HG03342 (cell line): Measurements from ENCODE around the gene DNASE1L1.
A peak's percentile ranks its signal among the peaks of the same experiment; 100 is the strongest.

Source experiments
- ATAC-seq: cut with Tn5 transposase; IDR thresholded peaks from one replicate; pipeline ENCODE4 v1.9.1; 2021; ENCODE audit warnings: mild to moderate bottlenecking, moderate library complexity; ENCODE audit not compliant: unreplicated experiment

DNASE1L1 gene

DNA sequence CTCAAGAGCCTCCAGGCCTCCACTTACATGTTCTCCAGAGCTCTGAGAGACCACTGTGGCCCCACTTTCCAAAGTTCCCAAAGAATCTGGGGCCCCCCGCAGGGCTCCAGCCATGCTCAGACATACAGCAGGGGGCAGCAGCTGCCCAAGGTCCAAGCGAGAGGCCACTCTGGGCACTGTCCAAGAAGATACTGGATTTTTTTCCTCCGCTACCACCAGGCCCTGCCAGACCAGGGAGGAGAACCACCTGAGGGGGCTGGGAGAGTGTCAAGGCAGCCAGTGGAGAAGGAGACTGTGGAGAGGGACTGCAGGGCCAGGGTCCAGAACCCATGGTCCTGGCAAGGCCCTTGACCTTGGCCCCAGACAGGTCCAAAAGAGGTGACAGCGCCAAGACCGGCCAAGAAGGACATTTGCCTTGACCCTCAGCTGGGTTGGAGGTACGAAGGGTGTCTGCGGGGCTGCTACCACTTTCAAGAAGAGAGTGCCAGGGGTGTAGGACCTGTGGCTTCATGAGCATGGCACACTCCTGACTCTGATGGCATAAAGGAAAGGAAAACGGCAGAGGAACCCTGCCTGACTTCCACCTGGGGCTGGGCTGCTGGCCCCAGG, 24.7 kb downstream of the DNASE1L1 start:
- no peak for ATAC-seq

DNA sequence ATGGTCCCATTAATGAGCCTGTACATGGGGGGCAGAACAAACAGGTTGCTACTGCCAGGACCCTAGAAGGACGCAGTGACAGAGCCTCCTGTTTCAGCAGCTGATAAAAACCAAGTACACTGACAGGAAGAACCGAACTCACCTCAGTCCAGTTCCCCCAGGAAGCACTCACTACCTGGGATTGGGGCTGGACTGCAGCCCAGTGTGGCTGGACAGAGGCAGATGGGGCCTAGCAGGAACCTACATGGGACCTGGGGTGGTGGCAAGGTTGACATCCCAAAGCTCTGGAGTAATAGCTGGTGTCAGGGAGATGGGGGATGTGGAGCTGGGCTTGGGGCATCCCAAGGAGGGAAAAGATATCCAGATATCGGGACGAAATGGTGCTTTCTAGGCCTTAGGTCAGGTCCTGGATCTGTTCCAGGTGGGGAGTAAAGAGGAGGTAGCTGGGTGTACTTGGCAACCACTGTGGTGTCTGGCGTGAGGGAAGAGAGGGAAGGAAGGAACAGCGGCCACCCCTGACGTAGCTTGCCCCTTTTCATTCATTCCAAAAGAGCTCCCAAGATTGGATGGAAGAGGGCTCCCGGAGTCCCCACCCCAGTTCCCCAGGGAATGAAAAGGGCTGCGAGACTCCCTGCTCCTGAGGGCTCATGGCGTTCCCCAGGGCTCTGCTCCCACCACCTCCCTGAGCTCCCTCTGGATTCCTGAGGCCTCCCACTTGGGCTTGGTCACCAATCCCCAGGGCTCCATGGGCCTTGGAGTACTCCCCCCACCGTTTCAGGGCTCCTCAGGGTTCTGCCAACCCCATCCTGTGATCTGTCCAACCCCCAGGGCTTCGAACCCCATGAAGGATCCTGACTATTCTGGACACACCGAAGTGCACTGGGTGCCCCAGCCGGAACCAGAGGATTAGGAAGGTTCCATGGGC, 25.4 kb downstream of the DNASE1L1 start:
- ATAC-seq: no peak

DNA sequence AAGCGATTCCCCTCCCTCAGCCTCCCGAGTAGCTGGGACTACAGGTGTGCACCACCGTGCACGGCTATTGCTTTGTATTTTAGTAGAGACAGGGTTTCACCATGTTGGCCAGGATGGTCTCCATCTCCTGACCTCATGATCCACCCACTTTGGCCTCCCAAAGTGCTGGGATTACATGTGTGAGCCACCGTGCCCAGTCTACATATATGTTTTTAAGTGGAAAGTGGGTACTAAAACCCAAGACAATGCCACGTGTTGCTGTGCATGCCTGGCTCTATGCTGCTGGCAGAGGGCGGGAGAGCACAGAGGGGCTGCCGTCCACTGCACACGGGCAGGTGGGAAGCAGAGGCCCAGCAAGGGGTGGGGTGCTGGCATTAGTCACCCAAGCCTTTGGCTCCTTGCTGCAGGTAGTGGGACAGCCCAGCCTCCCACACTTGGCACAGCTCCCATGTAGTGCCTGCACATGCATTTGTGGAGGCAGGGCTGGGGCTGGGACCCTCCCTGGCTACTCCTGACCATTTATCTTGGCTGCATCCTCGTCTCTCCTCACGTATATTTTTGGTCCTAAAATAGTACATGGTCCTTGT, 26.5 kb downstream of the DNASE1L1 start:
- no peak for ATAC-seq

DNA sequence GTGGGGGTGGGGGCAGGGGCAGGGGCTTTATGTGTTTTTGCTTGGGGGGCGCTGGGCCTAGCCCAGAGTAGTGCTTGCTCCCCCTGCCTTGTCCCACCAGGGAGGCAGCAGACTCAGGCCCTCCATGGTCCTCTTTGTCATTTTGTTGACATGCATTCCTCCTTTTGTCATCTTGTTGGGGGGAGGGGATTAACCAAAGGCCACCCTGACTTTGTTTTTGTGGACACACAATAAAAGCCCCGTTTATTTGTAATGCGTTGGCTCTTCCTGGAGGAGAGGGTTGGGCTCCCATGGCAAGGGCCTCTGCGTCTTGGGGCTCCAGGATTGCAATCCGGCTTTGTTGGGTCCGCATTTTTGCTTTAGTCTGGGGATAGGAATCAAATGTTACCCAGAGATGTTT, 27.8 kb downstream of the DNASE1L1 start:
- no peak for ATAC-seq

DNA sequence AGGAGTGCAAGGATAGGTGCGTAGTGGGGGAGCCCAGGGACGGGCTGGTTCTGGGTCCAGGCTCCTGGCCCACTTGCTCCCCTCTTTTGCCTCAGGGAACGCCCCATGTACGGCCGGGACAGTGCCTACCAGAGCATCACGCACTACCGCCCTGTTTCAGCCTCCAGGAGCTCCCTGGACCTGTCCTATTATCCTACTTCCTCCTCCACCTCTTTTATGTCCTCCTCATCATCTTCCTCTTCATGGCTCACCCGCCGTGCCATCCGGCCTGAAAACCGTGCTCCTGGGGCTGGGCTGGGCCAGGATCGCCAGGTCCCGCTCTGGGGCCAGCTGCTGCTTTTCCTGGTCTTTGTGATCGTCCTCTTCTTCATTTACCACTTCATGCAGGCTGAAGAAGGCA, 28.3 kb downstream of the DNASE1L1 start:
- no peak for ATAC-seq

DNA sequence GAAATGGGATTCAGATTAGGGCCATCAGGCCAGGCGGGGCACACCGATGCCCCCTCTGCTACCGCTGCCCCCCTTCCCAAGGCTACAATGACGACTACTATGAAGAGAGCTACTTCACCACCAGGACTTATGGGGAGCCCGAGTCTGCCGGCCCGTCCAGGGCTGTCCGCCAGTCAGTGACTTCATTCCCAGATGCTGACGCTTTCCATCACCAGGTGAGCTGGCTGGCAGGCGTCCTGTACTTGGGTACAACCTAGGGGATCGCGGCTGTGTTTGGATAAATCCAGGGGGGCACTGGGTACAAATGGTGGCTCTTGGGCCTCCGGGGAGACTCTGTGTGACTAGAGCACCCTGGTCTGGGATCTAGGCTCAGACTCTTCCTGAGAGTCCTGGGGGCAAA, 28.9 kb downstream of the DNASE1L1 start:
- no peak for ATAC-seq

DNA sequence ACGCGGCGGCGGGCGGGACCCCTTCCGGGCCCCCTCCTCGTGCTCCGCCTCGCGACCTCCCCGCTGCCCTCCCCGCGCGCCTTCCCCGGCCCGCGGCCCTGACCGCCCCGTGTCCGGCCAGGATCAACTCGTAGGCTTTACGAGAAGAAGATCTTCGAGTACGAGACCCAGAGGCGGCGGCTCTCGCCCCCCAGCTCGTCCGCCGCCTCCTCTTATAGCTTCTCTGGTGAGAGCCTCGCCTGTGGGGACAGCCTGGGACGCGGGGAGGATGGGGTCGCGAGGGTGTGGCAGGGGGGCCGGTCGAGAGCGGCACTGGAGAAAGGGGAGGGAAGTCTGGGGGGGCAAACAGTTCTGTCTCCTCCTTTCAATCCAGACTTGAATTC, 29.5 kb downstream of the DNASE1L1 start:
- no peak for ATAC-seq

DNA sequence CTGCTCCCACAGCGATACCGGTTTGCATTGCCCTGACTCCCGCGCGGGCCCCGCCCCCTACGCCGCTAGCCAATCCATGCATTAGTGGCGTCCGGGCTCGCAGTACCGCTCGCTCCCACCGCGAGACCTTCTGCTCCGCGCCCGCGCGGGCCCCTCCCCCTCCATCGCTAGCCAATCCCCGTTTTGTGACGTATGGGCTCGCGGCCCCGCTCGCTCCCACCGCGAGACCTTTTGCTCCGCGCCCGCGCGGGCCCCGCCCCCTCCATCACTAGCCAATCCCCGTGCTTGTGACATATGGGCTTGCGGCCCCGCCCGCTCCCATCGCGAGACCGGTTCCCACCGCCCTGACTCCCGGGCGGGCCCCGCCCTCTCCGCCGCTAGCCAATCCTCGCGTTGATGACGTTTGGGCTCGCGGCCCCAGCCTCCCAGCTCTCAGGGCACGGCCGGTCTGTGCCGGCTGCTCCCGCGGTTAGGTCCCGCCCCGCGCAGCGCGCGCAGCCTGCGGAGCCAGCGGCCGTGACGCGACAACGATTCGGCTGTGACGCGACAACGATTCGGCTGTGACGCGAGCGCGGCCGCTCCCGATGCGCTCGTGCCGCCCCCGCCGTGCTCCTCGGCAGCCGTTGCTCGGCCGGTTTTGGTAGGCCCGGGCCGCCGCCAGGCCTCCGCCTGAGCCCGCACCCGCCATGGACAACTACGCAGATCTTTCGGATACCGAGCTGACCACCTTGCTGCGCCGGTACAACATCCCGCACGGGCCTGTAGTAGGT, 30.1 kb downstream of the DNASE1L1 start, which contains the start of gene EMD:
TSS of gene EMD (plus strand) at position 497 of the 770 bp plus-strand sequence. CDS start at position 687, 190 bp downstream.
- peak; percentile 81 for ATAC-seq

DNA sequence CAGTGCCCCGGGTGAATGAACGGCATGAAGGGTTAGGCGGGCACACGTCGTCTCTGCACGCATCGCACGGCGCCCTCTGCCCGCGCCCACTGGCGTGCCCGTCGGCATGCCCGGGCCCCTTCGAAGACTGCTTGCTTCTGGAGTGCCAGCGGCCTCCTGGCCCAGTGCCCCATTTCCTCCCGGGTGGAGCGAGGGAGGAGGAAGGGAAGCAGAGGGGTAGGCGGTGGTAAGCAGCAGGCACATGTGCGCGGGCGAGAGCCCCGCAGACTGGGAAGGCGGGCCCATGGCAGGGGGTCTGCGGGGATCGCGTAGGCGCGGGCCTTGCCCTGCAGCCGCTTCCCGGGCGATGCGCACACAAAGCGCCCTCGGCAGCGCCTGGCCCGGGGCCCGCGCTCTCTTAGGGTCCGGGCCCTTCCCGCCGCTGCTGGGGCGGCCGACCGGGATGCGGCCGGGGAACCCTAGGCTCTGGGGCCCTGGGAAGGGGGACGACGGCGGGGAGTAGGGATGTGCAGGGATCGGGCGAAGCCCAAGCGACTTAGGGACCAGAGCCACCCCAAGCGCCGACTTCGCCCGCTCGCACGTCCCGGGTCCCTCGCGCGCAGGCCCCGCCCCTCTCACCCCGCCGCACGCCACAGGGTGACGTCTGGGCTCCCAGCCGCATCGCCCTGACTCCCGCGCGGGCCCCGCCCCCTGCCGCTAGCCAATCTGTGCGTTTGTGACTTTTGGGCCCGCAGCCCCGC, 30.8 kb downstream of the DNASE1L1 start:
- peak; percentile 3 for ATAC-seq

DNA sequence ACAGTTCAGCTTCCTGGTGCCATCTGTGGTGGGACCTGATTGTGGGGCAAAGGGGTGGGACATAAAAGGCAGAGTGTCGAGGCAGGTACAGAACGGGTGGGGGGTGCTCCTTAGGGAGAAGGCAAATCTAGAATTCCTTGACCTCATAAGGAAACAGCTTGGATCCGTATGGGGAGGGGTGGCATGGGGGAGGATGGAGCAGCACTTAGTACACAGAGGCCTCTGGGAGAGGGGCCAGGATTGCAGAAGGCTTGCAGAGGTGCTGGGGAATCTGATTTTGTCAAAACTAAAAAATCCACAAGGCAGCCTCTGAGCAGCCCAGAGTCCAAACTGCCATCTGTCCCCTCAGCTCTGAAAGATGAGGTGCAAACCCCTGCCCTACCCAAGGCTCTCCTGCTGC, 32.3 kb downstream of the DNASE1L1 start:
- no peak for ATAC-seq

DNA sequence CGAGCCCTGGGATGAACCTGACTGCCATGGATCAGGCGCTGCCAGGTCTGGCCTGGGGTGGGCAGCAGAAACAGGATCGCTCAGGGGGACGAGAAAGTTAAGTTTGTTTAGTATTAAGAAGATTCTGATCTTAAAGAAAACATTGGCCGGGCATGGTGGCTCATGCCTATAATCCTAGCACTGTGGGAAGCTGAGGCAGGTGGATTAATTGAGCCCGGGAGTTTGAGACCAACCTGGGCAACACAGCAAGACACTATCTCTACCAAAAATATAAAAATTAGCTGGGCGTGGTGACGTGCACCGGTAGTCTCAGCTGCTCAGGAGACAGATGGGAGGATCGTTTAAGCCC, 33.9 kb downstream of the DNASE1L1 start:
- ATAC-seq: no peak

DNA sequence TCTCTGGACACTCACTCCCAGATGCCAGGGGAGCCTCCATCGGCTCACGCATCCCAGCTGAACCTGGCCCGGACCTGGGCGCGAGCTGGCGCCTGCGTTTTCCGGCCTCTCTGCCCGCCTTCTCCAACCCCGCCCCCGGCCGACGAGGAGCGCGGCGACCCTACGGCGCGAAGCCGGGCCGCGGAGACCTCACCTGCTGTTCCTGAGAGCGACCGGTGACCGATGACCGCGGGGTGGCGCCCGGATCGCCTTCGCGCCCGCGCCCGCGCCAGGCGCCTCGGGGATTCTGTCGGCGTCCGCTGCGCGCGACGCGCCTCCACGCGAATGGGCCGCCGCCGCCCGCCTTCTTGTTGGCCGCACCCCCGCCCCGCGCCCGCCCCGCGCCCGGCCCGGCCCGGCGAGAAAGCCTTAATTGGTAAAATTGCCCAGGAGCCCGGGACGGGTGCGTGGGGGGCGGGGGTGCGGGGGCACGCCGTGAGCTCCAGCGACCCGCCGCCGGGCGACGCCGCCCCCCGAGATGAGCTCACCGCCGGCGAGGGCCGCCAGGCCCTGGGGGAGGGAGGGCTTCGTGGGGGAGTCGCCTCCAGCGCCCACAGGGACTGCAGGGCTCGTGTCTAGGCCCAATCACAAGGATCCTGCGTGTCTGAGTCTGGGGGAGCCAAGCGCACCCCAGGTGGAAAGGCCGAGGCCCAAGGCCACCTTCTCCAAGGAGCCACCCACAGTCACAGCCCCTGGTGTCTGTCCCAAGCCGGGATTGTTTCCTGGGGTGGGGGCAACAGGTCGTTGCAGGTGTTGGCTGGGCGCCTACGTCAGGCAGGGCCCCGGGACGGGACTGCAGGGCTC, 34.5 kb downstream of the DNASE1L1 start, which contains the start of gene FLNA:
TSS of gene FLNA (minus strand) at position 322 of the 843 bp plus-strand sequence. CDS start 3,389 bp downstream, outside the sequence.
- ATAC-seq: no peak

DNA sequence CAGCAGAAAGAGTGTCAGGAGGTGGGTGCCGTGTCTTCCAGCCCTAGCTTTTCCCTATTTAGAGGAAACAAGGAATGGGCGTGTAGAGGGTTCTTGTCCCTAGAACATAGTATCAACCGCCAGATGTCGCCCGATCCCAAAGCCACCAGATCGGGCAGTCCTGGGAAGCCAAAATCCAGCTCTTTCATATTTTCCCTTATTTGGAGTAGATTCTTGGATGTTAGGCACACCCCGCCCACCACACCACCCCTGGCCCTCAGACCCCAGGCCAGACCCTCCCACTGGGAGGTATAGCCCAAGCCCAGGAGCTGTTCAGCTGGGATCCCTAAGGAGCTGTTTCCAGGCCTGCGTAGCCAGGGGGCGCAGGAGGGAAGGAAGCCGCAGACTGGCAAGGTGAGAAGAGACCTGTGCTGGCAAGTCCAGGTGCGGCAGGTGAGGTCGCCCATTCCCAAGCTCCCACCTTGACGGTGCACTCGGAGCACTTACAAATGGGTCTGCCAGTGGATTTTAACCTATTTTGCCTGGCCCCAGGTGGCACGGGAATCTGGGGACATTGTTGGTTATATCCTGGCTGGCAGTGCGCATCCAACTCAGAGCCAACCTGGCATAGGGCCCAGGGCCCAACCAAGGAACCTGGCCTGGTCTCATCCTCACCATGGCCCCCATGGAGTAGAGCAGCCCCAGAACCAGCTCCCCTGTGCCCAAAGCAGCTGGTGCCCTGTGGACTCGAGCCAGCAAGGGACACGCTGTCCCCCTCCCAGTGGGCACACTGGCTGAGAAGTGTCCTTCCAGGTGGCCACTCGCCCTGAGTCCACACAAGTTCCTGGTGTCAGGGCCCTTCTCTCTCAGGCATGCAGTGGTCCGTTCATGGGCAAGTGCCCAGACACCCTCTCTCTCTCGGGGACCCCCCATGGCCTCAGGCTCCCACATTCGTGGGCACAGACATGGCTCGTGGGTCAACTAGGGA, 35.4 kb downstream of the DNASE1L1 start:
- ATAC-seq: no peak

DNA sequence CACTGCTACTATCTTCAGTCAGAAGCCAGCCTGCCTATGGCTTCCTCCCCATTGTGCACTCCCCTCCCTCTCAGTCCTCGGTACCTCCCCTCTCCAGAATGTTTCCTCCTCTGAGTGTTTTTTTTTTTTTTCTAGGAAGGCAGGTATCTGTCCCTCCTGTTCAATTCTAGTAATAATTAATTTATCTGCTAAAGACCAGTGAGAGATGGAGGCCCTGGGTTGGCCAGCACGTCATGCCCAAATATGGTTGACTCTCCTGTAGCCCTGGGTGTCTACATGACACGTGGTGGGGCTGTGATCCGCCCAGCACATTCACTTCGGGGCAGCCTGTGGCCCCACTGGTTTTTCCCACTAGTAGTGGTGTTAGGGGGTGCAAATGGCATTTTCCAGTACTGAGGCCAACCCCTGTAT, 36.4 kb downstream of the DNASE1L1 start:
- no peak for ATAC-seq

DNA sequence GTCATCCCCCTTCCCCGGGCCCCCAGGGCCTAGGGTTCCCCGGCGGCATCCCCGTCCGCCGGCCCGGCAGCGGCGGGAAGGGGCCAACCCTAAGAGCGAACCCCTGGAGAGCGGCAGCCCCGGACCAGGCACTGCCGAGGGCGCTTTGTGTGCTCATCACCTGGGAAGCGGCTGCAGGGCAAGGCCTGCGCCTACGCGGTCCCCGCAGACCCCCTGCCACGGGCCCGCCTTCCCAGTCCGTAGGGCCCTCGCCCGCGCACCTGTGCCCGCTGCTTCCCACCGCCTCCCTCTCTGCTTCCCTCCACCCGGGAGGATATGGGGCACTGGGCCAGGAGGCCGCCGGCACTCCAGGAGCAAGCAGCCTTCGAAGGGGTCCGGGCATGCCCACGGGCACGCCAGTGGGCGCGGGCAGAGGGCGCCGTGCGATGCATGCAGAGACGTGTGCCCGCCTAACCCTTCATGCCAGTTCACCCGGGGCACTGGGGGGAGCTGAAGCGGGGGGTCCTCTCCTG, 37.2 kb downstream of the DNASE1L1 start:
- ATAC-seq: no peak

DNA sequence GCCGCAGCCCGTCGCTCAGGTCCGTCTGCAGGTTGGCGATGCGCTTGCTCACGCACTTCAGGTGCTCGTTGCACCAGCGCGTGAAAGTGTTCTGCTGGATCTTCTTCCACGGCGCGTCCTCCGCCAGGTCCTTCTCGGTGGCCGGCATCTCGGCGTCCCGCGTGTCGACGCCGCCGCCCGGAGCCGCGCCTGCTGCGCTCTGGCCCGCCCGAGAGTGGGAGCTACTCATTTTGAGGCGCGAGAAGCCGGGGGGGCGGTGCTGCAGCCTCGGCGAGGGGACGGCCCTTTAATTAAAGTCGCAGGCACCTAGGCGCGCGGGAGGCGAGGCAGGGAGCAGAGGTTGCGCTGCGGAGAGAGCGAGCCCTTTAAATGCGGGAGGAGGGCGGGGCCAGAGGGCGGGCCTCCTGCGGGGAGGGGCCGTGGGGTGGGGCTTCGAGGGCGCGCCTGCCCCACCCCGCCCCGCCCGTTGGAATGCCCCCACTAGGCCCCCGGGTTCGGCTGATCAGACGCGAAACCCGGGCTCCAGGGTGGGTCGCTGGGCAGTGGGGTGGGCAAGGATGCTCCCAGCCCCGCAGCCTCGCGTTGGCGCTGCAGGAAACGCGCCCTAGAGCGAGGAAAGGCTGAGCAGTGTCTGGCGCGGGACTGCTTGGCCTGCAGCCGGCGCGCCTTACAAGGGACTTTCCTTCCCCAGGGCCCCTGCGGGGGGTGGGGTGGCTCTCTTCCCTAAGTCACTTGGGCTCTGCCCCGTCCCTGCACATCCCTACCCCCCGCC, 37.9 kb downstream of the DNASE1L1 start:
- peak; percentile 63 for ATAC-seq

DNA sequence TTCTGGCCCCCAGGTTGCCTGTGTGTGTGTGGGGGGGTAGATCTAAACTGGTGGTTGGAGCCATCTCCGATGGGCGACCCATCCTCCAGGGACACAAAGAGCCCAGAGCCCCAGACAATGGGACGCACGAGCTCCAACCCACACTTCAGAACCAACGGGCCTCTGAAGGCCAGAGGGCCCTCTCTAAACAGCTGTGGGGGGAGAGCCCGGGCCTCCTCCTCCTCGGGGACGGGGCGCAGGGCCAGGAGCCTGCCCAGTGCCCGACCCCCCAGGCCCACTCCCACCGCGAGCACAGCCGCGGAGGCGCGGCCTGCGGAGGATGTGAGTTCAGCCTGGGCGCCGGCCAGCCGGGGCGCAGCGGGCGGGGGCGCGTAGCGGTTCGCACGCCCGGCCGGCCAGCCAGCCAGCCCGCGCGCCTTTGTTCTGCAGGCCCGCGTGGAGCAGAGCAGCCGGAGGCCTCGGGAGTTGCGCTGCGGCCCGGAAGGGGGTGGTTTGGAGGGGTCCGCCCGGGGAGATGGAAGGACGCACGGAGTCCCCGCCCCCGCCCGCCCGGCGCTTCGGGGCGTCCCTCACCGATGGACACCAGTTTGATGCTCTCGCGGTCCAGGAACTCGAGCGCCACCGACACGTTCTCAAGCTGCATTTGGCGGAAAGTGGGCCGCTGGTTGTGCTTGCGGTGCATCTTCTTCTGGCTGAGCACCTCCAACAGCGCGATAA, 38.6 kb downstream of the DNASE1L1 start:
- no peak for ATAC-seq
